Stimulated activated CD4-positive, alpha-beta T cell treated with anti-CD3 and anti-CD28 coated beads, Interleukin-1b, Interleukin-23, amount 100 ng/mL, for 1 hour (primary cell): ENCODE measurements around the gene HIVEP3.

Experiments
- DNase-seq, 2 donors: peaks; one replicate each; pipeline ENCODE4 v3.0.0-alpha.2; 2020; ENCODE audit warnings: low read depth in 2 of 2

HIVEP3 gene

GRCh38 chr1:41517062-41517438 is 401.7 kb downstream of the HIVEP3 start:
- no peak for DNase-seq

GRCh38 chr1:41516168-41517061 is 402.3 kb downstream of the HIVEP3 start:
- DNase-seq, result peak; percentile 17 to 46

DNA sequence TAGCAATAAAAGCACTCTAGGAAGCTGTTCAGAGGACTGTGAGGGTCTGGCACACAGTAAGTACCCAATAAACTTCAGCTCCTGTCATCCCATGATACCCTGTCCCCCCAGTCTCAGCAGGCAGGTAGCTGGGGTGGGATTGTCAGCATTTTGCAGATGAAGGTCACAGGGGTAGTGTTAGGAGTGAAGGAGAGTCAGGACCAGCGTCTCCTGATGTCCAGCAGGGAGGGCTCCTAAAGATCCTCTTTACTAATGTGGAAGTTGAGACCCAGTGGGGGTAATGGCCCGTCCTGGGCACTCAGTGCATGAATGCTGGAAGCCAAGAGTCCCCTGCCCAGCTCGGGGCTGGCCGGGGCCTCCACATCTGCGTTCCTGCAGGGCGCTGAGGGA is 402.9 kb downstream of the HIVEP3 start:
- no peak for DNase-seq

GRCh38 chr1:41515131-41515678 is 403.5 kb downstream of the HIVEP3 start:
- DNase-seq, result no peak

DNA sequence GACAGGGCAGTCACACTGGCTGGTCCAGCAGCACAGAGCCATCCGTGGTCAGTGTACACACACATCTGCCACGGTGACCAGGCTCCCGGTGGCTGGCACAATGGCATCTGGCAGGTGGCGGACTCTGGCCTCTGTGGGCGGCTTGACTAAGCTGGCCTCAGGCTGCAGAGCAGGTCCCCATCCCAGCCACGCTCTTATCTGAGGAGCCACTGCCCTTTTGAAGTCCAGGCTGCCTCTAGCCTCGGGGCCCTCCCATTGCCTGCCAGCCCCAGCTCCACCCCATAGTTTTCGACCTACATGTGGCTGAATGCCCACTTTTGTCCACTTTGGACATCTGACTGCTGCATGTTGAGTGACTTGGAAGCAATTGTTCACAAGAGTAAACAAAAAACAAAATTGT is 404.3 kb downstream of the HIVEP3 start:
- DNase-seq, result no peak

DNA sequence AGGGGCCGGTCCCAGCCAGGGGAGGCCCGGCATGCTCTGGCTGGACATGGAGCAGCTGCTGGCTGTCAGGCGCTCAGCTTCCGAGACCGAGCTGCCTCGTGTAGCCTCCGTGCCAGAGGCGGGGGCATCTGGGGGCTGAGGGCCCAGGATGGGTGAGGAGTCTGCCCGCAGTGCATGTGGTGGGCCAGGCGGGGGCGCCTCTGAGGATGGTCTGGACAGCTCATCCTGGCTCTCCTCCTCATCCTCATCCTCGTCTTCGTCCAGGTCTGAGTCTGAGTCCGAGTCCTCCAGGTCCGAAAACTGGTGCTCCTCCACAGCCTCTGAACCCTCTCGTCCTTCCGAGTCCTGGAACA is 405.4 kb downstream of the HIVEP3 start:
- DNase-seq, result no peak

- DNase-seq, result no peak
Measured at GRCh38 chr1:41512701-41513382, 405.9 kb downstream of the HIVEP3 start.

DNA sequence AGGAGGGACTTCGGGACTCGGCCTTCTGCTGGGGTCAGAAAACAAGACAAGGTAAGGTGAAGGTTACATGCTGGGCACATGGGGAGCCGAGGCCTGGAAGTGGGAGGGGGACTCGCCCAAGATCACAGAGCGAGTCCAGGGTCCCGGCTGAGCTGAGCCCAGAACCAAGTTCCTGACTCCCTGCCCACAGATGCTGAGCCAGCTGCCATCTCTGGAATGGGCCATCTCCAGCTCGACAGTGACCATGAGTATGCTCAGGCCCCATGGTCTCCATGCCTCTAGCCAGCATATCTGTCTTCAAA is 407.5 kb downstream of the HIVEP3 start:
- DNase-seq, result no peak

DNA sequence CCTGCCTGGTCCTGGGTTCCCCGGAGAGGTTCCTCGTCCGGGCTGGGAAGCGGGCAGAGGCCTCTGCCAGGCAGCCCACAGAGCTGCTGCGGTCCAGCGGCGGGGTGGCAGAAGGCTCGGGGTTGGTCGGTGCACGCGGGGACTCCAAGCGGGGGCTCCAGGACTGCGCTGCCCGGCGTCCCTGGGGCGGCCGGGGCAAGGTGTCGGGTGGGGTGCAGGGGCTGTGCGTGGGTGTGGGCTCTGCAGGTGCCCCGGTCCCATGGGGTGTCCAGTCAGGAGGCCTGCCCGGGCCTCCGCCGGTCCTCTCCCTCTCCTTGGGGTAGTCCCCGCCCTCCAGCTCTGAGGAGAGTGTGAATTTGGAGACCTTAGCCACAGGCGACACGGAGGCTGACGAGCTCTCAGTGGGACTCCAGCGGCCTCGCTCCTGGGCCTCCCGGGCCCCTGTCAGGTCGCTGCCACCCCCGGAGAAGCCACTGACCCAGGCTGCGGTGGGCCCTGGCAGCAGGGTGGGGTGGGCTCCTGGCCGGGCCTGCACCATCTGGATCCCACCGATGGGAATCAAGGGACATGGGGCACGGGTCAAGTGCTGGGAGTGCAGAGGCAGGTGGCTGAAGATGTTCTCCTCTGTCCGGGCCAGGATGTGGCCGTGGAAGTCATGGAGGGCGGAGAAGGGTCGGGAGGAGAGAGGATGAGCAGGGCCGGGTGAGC is 408.0 kb downstream of the HIVEP3 start:
- no peak for DNase-seq

- DNase-seq, result no peak
Measured at GRCh38 chr1:41509270-41509671, 409.5 kb downstream of the HIVEP3 start.

DNA sequence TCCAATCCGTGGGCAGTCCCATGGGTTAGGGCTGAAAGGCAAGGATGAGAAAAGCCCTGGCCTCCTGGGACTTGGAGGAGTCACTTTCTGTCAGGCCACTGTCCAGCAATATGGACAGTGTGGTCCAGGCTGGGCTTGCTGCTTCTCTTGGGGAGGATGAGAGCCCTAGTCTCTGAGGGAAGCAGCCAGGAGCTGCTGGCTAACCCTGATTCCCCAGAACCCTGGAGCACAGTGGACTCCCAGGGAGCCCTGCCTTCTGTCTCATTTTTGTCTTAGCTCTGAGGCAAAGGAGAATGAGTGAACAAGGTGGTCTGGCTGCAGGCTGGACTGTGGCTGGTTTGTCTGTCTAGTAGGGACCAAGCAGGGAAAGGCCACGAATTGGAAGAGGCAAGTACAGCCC is 410.4 kb downstream of the HIVEP3 start:
- no peak for DNase-seq

DNA sequence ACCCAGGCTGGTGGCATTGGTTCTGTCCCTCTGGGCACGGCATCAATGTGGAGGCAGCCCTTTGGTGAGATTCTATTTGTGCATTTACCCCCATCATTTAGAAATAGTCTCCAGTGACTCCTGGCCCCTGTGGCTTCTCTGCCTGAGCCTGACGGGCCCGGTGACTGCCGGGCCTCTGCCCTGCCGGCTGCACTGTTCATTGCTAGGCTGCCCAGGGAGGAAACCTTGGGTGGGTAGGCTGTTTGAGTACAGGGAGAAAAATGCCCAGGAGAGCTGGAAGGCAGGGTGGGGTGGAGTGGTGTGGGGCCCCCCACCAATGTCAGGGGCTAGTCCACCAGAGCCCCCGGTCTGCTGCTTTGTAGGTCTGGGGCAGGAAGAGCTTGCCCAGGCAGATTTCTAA is 410.9 kb downstream of the HIVEP3 start:
- DNase-seq, result no peak

GRCh38 chr1:41507110-41507720 is 411.5 kb downstream of the HIVEP3 start:
- DNase-seq, result no peak

- DNase-seq, result no peak
Measured at GRCh38 chr1:41504114-41505035, 414.3 kb downstream of the HIVEP3 start.

DNA sequence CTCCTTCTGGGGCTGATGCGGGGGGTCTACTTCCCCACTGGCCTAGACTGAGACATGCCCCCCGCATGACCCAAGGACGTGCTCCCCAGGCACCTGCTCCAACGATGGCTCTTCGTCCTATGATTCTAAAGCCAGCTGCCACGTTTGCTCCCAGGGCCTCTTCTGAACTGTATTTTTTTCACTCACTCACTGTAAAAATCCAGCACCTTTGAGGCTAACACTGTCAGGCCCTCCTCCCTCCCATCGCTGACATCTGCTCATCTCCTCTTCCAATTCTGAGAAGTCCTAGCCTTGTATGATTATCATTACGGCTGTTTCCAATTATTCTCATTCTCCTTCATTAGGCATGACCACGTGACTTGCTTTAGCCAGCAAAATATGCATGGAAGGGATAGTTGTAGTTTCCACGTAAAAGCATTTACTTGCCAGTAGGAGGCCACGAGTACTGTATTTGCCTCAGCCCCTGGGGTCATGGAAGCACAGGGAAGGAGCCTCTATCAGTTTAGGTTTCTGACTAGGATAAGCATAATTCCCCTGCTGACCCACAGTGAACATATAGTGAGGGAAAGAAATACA is 415.1 kb downstream of the HIVEP3 start:
- no peak for DNase-seq

DNA sequence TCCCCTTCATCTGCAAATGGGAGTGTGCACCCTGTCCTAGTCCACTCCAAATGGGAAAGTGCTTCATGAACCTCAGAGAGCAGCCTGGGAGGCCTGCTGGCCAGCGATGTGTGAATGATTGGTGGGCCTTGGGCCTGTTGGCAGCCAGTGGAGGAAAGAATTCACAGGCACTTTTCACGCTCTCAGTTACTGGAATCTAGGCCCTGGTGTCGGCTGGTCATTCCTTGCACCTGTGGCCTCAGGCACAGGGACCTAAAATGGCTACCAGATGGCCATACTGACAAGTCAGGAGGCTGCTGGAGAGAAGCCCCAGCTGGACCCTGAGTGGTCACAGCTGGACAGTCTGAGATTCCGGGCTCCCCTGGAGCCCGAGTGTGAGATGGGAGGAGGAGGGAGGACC is 415.8 kb downstream of the HIVEP3 start:
- DNase-seq, result no peak

DNA sequence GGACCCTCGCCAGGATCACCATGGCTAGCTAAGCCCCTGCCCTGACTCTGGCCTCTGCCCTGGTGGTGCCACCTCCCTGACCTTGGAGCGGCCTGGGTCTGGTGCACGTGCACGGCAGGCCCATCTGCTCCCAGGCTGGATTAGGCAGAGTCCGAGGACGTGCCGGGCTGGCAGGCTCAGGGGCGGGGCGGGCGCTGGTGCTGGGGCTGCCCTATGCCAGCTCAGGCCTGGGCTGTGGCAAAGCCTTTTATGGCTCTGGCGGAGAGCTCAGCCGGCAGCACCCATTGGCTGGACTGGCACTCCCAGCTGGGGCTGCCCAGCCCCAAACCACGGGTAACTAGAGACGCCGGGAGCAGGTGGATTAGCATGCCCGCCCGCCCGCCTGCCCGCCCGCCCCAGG is 417.1 kb downstream of the HIVEP3 start:
- no peak for DNase-seq

- DNase-seq, result no peak
Measured at GRCh38 chr1:41500781-41501518, 417.8 kb downstream of the HIVEP3 start.

GRCh38 chr1:41500378-41500777 is 418.3 kb downstream of the HIVEP3 start:
- no peak for DNase-seq

DNA sequence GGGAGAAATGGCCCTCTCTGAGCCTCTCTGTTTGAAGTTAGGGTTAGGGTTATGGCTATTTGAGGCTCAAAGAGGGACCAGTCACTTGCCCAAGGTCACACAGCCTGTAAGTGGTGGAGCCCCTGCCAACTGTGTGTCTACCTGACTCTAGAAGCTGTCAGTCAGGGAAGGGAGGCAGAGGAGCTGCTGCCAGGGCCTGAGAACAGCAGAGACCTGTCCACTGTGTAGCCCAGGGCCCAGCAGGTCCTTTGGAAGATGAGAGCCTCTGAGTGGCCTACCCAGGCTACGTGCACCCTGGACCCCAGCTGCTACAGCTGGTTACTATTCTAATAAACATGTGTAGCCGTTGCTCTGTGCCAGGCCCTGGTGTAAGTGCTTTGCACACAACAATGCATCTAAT is 419.1 kb downstream of the HIVEP3 start:
- no peak for DNase-seq
